Left lung (tissue), 10 donors: ENCODE measurements around the gene ZNF275. TPM values are rescaled to one million over a fixed set of nuclear protein-coding genes. Genes with fewer than 3 reads are reported as not detected.
A peak's percentile ranks its signal among the peaks of the same experiment; 100 is the strongest.
"Not testable (repeated sequence)": the region's sequence is repeated elsewhere in the genome, so short reads cannot be mapped to it uniquely, and the experiment has no call there.

ENCODE experiments used
- ATAC-seq: fragments of 200-7000 bp; cut with Tn5 transposase; one replicate; pipeline ENCODE4 v1.9.1; 2020; ENCODE audit warnings: moderate library complexity
- DNase-seq, 4 donors: peaks; one replicate each; pipeline ENCODE4 v3.0.0-alpha.2; 2013 to 2020
- H3K27ac ChIP-seq, 2 donors: fragments of 200-600 bp; sonication (generic) in 1 of 2; one replicate each; pipeline versions ENCODE4 v1.5.0 to v1.8.0; 2020 to 2021
- H3K27me3 ChIP-seq, 2 donors: fragments of 200-600 bp; sonication (generic) in 1 of 2; one replicate each; pipeline versions ENCODE4 v1.5.0 to v1.8.0; 2020 to 2021
- H3K36me3 ChIP-seq, 2 donors: fragments of 200-600 bp; sonication (generic) in 1 of 2; one replicate each; pipeline versions ENCODE4 v1.5.0 to v1.8.0; 2020 to 2021
- H3K4me1 ChIP-seq, 2 donors: fragments of 200-600 bp; one replicate each; pipeline ENCODE4 v1.8.0; 2021
- H3K4me3 ChIP-seq, 2 donors: fragments of 200-600 bp; sonication (generic) in 1 of 2; one replicate each; pipeline versions ENCODE4 v1.5.0 to v1.8.0; 2020 to 2021; ENCODE audit warnings: mild to moderate bottlenecking in 1 of 2
- H3K9me3 ChIP-seq, 2 donors: fragments of 200-600 bp; sonication (generic) in 1 of 2; one replicate each; pipeline versions ENCODE4 v1.5.0 to v1.8.0; 2020 to 2021
- CTCF ChIP-seq, 2 donors: fragments of 200-600 bp; sonication (generic) in 1 of 2; IDR thresholded peaks; one replicate each; pipeline versions ENCODE4 v1.5.0 to v1.8.0; 2021; ENCODE audit warnings: antibody characterized with exemption in 2 of 2
- intact Hi-C, 2 donors: fragments of 100-400 bp; cut with DNase I; formaldehyde crosslinking; loops; one replicate each; pipeline versions ENCODE4 v1.11.2 to v1.14.2; 2022
- polyA plus RNA-seq, 6 donors: library from polyadenylated mRNA; unstranded; fragments of 120-200 nt; gene quantifications; one replicate each; pipeline ENCODE4 v1.2.1, GENCODE V29; 2013; ENCODE audit not compliant: insufficient read length in 6 of 6
- total RNA-seq, 2 donors: library from RNA; stranded (reverse); fragmentation: NEBNext Ultra II Directional; extraction: Animal tissue kit (Norgen Biotek cat#: 25700); gene quantifications; one replicate each; pipeline ENCODE4 v1.2.1, GENCODE V29; 2021
- donor health status: DM: no; HTN: yes; CAD: no.
- donor health status: DM: no; HTN: no; CAD: no.

ZNF275 gene
- total and polyA plus RNA-seq, 8 donors, result 7.6 to 18.6 (median 15.8) TPM

GRCh38 chrX:153317306-153317705 is 16.6 kb upstream of the ZNF275 start:
- ATAC-seq, result no peak
- H3K4me3 ChIP-seq, result no peak overlapping the region
- H3K4me1 ChIP-seq, result no peaks in the 10 kb centered on the region
- H3K36me3 ChIP-seq, result no peaks in the 10 kb centered on the region
- intact Hi-C loops, result no loop called here
- no peak for DNase-seq
- H3K9me3 ChIP-seq, result no peaks in the 10 kb centered on the region
- peaks cover 0 to 13% of the 10 kb centered on the region in 2 donors for H3K27me3 ChIP-seq
- TF ChIP-seq CTCF (IDR thresholded peaks at IDR 0.05), result no peak
- no peak overlapping the region for H3K27ac ChIP-seq

- H3K27ac ChIP-seq, result no peak overlapping the region
- ATAC-seq (no peak), DNase-seq (no peak)
- no peaks in the 10 kb centered on the region for H3K4me1 ChIP-seq
- TF ChIP-seq CTCF (IDR thresholded peaks at IDR 0.05), result no peak
- H3K27me3 ChIP-seq, result peaks cover 0 to 13% of the 10 kb centered on the region in 2 donors
- no peak overlapping the region for H3K4me3 ChIP-seq
- H3K9me3 ChIP-seq, result no peaks in the 10 kb centered on the region
- H3K36me3 ChIP-seq, result no peaks in the 10 kb centered on the region
- intact Hi-C loops, result no loop called here
These were observed 15.8 kb upstream of the ZNF275 start for GRCh38 chrX:153317996-153318722.

GRCh38 chrX:153318811-153319210 is 15.1 kb upstream of the ZNF275 start:
- Histone ChIP-seq H3K4me1 (no peaks in the 10 kb centered on the region), H3K4me3 (no peak overlapping the region), H3K27ac (no peak overlapping the region), H3K27me3 (peaks cover 0 to 13% of the 10 kb centered on the region in 2 donors), H3K9me3 (no peaks in the 10 kb centered on the region), H3K36me3 (no peaks in the 10 kb centered on the region)
- DNase-seq (no peak), ATAC-seq (no peak)
- TF ChIP-seq CTCF (IDR thresholded peaks at IDR 0.05), result no peak
- intact Hi-C loops, result no loop called here

- H3K4me1 ChIP-seq, result no peaks in the 10 kb centered on the region
- H3K4me3 ChIP-seq, result no peak overlapping the region
- ATAC-seq (no peak), DNase-seq (peak in 1 of 4 donors; percentile 26)
- no peak for TF ChIP-seq CTCF (IDR thresholded peaks at IDR 0.05)
- H3K9me3 ChIP-seq, result no peaks in the 10 kb centered on the region
- no peak overlapping the region for H3K27ac ChIP-seq
- H3K27me3 ChIP-seq, result peaks cover 0 to 13% of the 10 kb centered on the region in 2 donors
- H3K36me3 ChIP-seq, result no peaks in the 10 kb centered on the region
- intact Hi-C loops, result no loop called here
These were observed 14.5 kb upstream of the ZNF275 start for GRCh38 chrX:153319295-153320046.

- H3K4me3 ChIP-seq, H3K27ac ChIP-seq, H3K36me3 ChIP-seq, H3K4me1 ChIP-seq, H3K9me3 ChIP-seq, ATAC-seq, DNase-seq, intact Hi-C loops: not testable (repeated sequence)
- peaks cover 0 to 13% of the 10 kb centered on the region in 2 donors for H3K27me3 ChIP-seq
These were observed 13.9 kb upstream of the ZNF275 start for GRCh38 chrX:153320047-153320443.
